Endothelial cell of umbilical vein (primary cell): Measurements from ENCODE around the gene TNFRSF11A. TPM values are rescaled to one million over a fixed set of nuclear protein-coding genes. Genes with fewer than 3 reads are reported as not detected.
A peak's percentile ranks its signal among the peaks of the same experiment; 100 is the strongest.

ENCODE experiments used
- BruUV-seq: library from RNA; stranded (reverse); fragments of 400-500 nt; replicated peaks from 2 replicates; lab custom pipeline; 2021; lab: Mats Ljungman, UMichigan
- CTCF ChIA-PET: fragments of 300-600, 350-600 bp; sonication (Branson Sonifier 250); formaldehyde crosslinking; loops from one replicate; lab custom pipeline; 2021; ENCODE audit warnings: antibody characterized with exemption, inconsistent platforms; lab: Charles Lee
- POLR2A ChIA-PET: fragments of 300-600, 350-600 bp; sonication (Branson Sonifier 250); formaldehyde crosslinking; loops from one replicate; lab custom pipeline; 2021; ENCODE audit warnings: antibody characterized with exemption, inconsistent platforms; lab: Charles Lee
- DNase-seq: peaks from one replicate; pipeline ENCODE4 v3.0.0-alpha.2; 2011; ENCODE audit warnings: low read depth, low spot score
- FAIRE-seq: peaks from 2 replicates; lab custom pipeline; 2011; peaks lifted over from hg19 to GRCh38; lab: Jason Lieb, UNC
- H2AFZ ChIP-seq: 2 replicates; pipeline ENCODE4 v1.6.0; 2012; ENCODE audit warnings: low read depth, low read length, control low read depth, inconsistent platforms
- H3K27ac ChIP-seq: 2 replicates; pipeline ENCODE4 v1.5.1; 2011; ENCODE audit warnings: low read depth, mild to moderate bottlenecking, control low read depth, low read length, moderate library complexity; ENCODE audit not compliant: insufficient read depth
- H3K27me3 ChIP-seq, 2 experiments: 2 replicates each; pipeline versions ENCODE4 v1.6.0 to v1.6.1; 2011; ENCODE audit warnings: low read length in 2 of 2, mixed read lengths in 1 of 2; ENCODE audit not compliant: control insufficient read depth in 2 of 2, insufficient read depth in 2 of 2
- H3K36me3 ChIP-seq, 2 experiments: 2 replicates in 1 of 2; 3 replicates in 1 of 2; pipeline ENCODE4 v1.5.1; 2011; ENCODE audit warnings: low read length in 2 of 2, mild to moderate bottlenecking in 1 of 2, moderate library complexity in 1 of 2; ENCODE audit not compliant: control insufficient read depth in 2 of 2, insufficient read depth in 2 of 2; ENCODE audit errors: extremely low read depth in 1 of 2
- H3K4me1 ChIP-seq: 3 replicates; pipeline ENCODE4 v1.5.1; 2011; ENCODE audit warnings: mild to moderate bottlenecking, low read length; ENCODE audit not compliant: control insufficient read depth, insufficient read depth; ENCODE audit errors: extremely low read depth
- H3K4me2 ChIP-seq: 2 replicates; pipeline ENCODE4 v1.6.1; 2011; ENCODE audit warnings: low read length, control low read depth, mixed read lengths; ENCODE audit not compliant: insufficient read depth
- H3K4me3 ChIP-seq, 3 experiments: fragments of 200-600 bp in 1 of 3; sonication (generic), shearing (Covaris generic) in 1 of 3; replicated peaks in 1 of 3; 2 replicates each; pipeline ENCODE4 v1.5.1; 2011 to 2016; ENCODE audit warnings: control low read depth in 3 of 3, low read length in 3 of 3, mild to moderate bottlenecking in 2 of 3, inconsistent platforms in 1 of 3, low read depth in 1 of 3, moderate library complexity in 1 of 3; ENCODE audit not compliant: insufficient read depth in 1 of 3
- H3K79me2 ChIP-seq: 2 replicates; pipeline ENCODE4 v1.6.0; 2012; ENCODE audit warnings: low read length, inconsistent platforms; ENCODE audit not compliant: control insufficient read depth, insufficient read depth
- H3K9ac ChIP-seq: replicated peaks from 2 replicates; pipeline ENCODE3; 2011; ENCODE audit warnings: low read length, control low read depth; ENCODE audit not compliant: insufficient read depth; ENCODE audit errors: extremely low read depth
- H3K9me1 ChIP-seq: replicated peaks from 3 replicates; pipeline ENCODE4 v1.6.0; 2011; ENCODE audit warnings: mild to moderate bottlenecking, low read length; ENCODE audit not compliant: control insufficient read depth, insufficient read depth; ENCODE audit errors: extremely low read depth
- H3K9me3 ChIP-seq: replicated peaks from 2 replicates; pipeline ENCODE4 v1.5.1; 2012; ENCODE audit warnings: low read length, inconsistent platforms; ENCODE audit not compliant: control insufficient read depth, insufficient read depth
- H4K20me1 ChIP-seq: replicated peaks from 2 replicates; pipeline ENCODE3; 2011; ENCODE audit warnings: mild to moderate bottlenecking, low read length; ENCODE audit not compliant: control insufficient read depth, insufficient read depth; ENCODE audit errors: extremely low read depth
- CTCF ChIP-seq, 2 donors: IDR thresholded peaks; 1 replicate in 1 of 2; 2 replicates in 1 of 2; pipeline ENCODE4 v1.5.1; 2011; ENCODE audit warnings: low read length in 2 of 2, mild to moderate bottlenecking in 2 of 2, moderate library complexity in 2 of 2, control low read depth in 1 of 2, inconsistent platforms in 1 of 2, low read depth in 1 of 2; ENCODE audit not compliant: insufficient read depth in 1 of 2; ENCODE audit errors: extremely low read depth in 1 of 2
- EZH2 ChIP-seq: IDR thresholded peaks from 2 replicates; pipeline ENCODE4 v1.6.1; 2012; ENCODE audit warnings: borderline replicate concordance, low read depth, mild to moderate bottlenecking, moderate library complexity, low read length, inconsistent platforms; ENCODE audit not compliant: severe bottlenecking
- FOS ChIP-seq: IDR thresholded peaks from 2 replicates; pipeline ENCODE4 v1.6.1; 2011; ENCODE audit warnings: mild to moderate bottlenecking, low read length, moderate library complexity, borderline replicate concordance; ENCODE audit not compliant: insufficient read depth
- GATA2 ChIP-seq: IDR thresholded peaks from 2 replicates; pipeline ENCODE4 v1.7.0; 2011; ENCODE audit warnings: low read depth, mild to moderate bottlenecking, moderate library complexity, mixed read lengths, low read length; ENCODE audit not compliant: insufficient read length, insufficient read depth
- JUN ChIP-seq: IDR thresholded peaks from 2 replicates; pipeline ENCODE4 v1.6.1; 2011; ENCODE audit warnings: borderline replicate concordance, low read depth; ENCODE audit not compliant: insufficient read length, insufficient read depth
- MAX ChIP-seq: IDR thresholded peaks from 2 replicates; pipeline ENCODE4 v1.6.1; 2011; ENCODE audit not compliant: insufficient read depth, insufficient read length
- MYC ChIP-seq: IDR thresholded peaks from one replicate; pipeline ENCODE4 v1.6.1; 2011; ENCODE audit warnings: mild to moderate bottlenecking, low read depth, low read length
- POLR2A ChIP-seq: IDR thresholded peaks from 2 replicates; pipeline ENCODE4 v1.6.1; 2012; ENCODE audit warnings: low read depth, mild to moderate bottlenecking, control low read depth, low read length
- POLR2AphosphoS5 ChIP-seq: IDR thresholded peaks from 2 replicates; pipeline ENCODE4 v1.6.1; 2012; ENCODE audit warnings: low read depth, mild to moderate bottlenecking, control low read depth, low read length, moderate library complexity; ENCODE audit not compliant: insufficient read depth
- dilution Hi-C: fragments of 300-500 bp; cut with MboI; formaldehyde crosslinking; loops from one replicate; pipeline ENCODE4 v1.15.0; 2019; ENCODE audit warnings: low sequenced_read_pairs; ENCODE audit not compliant: extremely low pct_ligation_motif_present
- intact Hi-C: fragments of 100-400 bp; cut with micrococcal nuclease; formaldehyde crosslinking; loops from one replicate; pipeline ENCODE4 v1.10.0; 2022
- polyA plus RNA-seq, 4 experiments: library from polyadenylated mRNA; depleted of rRNA in 3 of 4; stranded (reverse) in 3 of 4; unstranded in 1 of 4; fragments of >200 nt; gene quantifications; 2 replicates each; pipeline versions ENCODE4 v1.2.1 to v1.2.3, GENCODE V29; 2011 to 2012; ENCODE audit warnings: missing spikeins in 1 of 4
- total RNA-seq: library from RNA; stranded (reverse); gene quantifications from 2 replicates; pipeline ENCODE4 v1.2.3, GENCODE V29; 2021

Gene TNFRSF11A
- total and polyA plus RNA-seq, 2 donors (not counting 3 experiments of a cell fraction or from before 2014, with no cell fraction given) = 10.4 to 11.1 TPM

- no peaks in the 10 kb centered on the region for H4K20me1 ChIP-seq
- FAIRE-seq (peak; percentile 8), DNase-seq (no peak)
- no peaks in the 10 kb centered on the region for H3K9me1 ChIP-seq
- no peaks in the 10 kb centered on the region for H3K4me1 ChIP-seq
- no TSS peak for BruUV-seq
- dilution Hi-C loops = no loop called here
- H3K4me2 ChIP-seq = no peak overlapping the region
- H3K36me3 ChIP-seq = peaks cover 0 to 8% of the 10 kb centered on the region in 2 experiments
- no peaks in the 10 kb centered on the region for H3K27me3 ChIP-seq
- no peak overlapping the region for H3K27ac ChIP-seq
- ChIA-PET POLR2A (no interaction called here), CTCF (no interaction called here)
- no peaks in the 10 kb centered on the region for H3K79me2 ChIP-seq
- H3K9me3 ChIP-seq = no peaks in the 10 kb centered on the region
- H3K9ac ChIP-seq = no peak overlapping the region
- TF ChIP-seq MAX (no peak), JUN (no peak), FOS (no peak)
- intact Hi-C loops = no loop called here
- no peak overlapping the region for H3K4me3 ChIP-seq
- no peak overlapping the region for H2AFZ ChIP-seq
Observed at GRCh38 chr18:62374410-62374965, 49.4 kb downstream of the TNFRSF11A start.

GRCh38 chr18:62377131-62377807, 52.2 kb downstream of the TNFRSF11A start:
- Histone ChIP-seq H3K4me2 (no peak overlapping the region), H4K20me1 (no peaks in the 10 kb centered on the region), H3K4me3 (no peak overlapping the region), H3K27me3 (no peaks in the 10 kb centered on the region), H3K79me2 (no peaks in the 10 kb centered on the region), H3K9me3 (no peaks in the 10 kb centered on the region), H3K36me3 (peaks cover 0 to 7% of the 10 kb centered on the region in 2 experiments), H3K27ac (no peak overlapping the region), H2AFZ (no peak overlapping the region), H3K4me1 (no peaks in the 10 kb centered on the region), H3K9me1 (no peaks in the 10 kb centered on the region), H3K9ac (no peak overlapping the region)
- dilution Hi-C loops (no loop called here), intact Hi-C loops (no loop called here)
- TF ChIP-seq CTCF (IDR thresholded peaks at IDR 0.05; ENCODE audit: extremely low read depth in 1 of 2, insufficient read depth in 1 of 2, low read depth in 1 of 2, low read length in 2 of 2) = no peak
- TF ChIP-seq POLR2A = no peak
- no peak for TF ChIP-seq GATA2
- TF ChIP-seq POLR2AphosphoS5 = no peak
- TF ChIP-seq MYC = no peak
- no peak for TF ChIP-seq JUN
- TF ChIP-seq FOS = no peak
- no peak for TF ChIP-seq EZH2
- no peak for TF ChIP-seq MAX
- BruUV-seq = no TSS peak
- POLR2A ChIA-PET = no interaction called here
- CTCF ChIA-PET = no interaction called here
- FAIRE-seq = no peak
- DNase-seq = no peak
